ENCODE data around the gene IMMP2L.

GRCh38 chr7:110801502-110801901, 760.8 kb downstream of the IMMP2L start:
- TF ChIP-seq, protein P1, sequence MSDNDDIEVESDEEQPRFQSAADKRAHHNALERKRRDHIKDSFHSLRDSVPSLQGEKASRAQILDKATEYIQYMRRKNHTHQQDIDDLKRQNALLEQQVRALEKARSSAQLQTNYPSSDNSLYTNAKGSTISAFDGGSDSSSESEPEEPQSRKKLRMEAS (IDR thresholded peaks at IDR 0.05), result no peak
- TF ChIP-seq REST (IDR thresholded peaks at IDR 0.05) (no peak), NR2F2 (IDR thresholded peaks at IDR 0.05) (no peak)

Data from liver (tissue), 2 donors.